ENCODE results near the gene TBL3. TPM values are rescaled to one million over a fixed set of nuclear protein-coding genes. Genes with fewer than 3 reads are reported as not detected.

TBL3 gene
- total RNA-seq, 4 donors from 2014 or later: 32.7 to 48.2 (median 36.7) TPM

GRCh38 chr16:1990351-1991134 lies 18.7 kb downstream of the TBL3 start:
- WGBS, 2 donors: 3 to 10% methylated on average over 2 to 11 of the region's 50 CpGs
- Histone ChIP-seq H3K4me3 (peak overlapping the region; percentile 6 to 58 (median 32)), H3K9me3 (peaks cover 0 to 6% (median 0%) of the 10 kb centered on the region in 3 donors)

GRCh38 chr16:1991135-1991551 lies 19.3 kb downstream of the TBL3 start:
- 4 to 5% methylated on average over 8 to 12 of the region's 18 CpGs for WGBS, 2 donors
- DNase-seq: no peak
- Histone ChIP-seq H3K27me3 (peaks cover 12 to 48% (median 21%) of the 10 kb centered on the region in 4 donors), H3K27ac (peak overlapping the region in 3 of 4 donors; percentile 32 to 65 (median 55)), H3K4me3 (peak overlapping the region; percentile 14 to 58 (median 34)), H3K9me3 (peaks cover 0 to 6% (median 0%) of the 10 kb centered on the region in 3 donors), H3K36me3 (peaks cover 0 to 13% (median 0%) of the 10 kb centered on the region in 3 donors), H3K4me1 (peaks cover 26 to 61% (median 33%) of the 10 kb centered on the region in 3 donors)
- intact Hi-C loops (cut with DNase I): no loop called here
- peak in 1 of 4 donors; percentile 45 for TF ChIP-seq POLR2A (IDR thresholded peaks at IDR 0.05)
- TF ChIP-seq CTCF (IDR thresholded peaks at IDR 0.05): no peak

More at GRCh38 chr16:1990351-1991134, 18.7 kb downstream of the TBL3 start:
- Histone ChIP-seq H3K27ac (peak overlapping the region in 3 of 4 donors; percentile 6 to 65 (median 23)), H3K4me1 (peaks cover 29 to 66% (median 36%) of the 10 kb centered on the region in 3 donors), H3K27me3 (peaks cover 12 to 48% (median 21%) of the 10 kb centered on the region in 4 donors), H3K36me3 (peaks cover 0 to 18% (median 3%) of the 10 kb centered on the region in 3 donors)
- no peak for TF ChIP-seq CTCF (IDR thresholded peaks at IDR 0.05)
- peak in 1 of 4 donors; percentile 53 for TF ChIP-seq POLR2A (IDR thresholded peaks at IDR 0.05)
- no peak for DNase-seq
- intact Hi-C loops (cut with DNase I): no loop called here

GRCh38 chr16:1991588-1991947 lies 19.7 kb downstream of the TBL3 start:
- peak overlapping the region; percentile 14 to 58 (median 34) for H3K4me3 ChIP-seq
- H3K36me3 ChIP-seq: peaks cover 0 to 13% (median 0%) of the 10 kb centered on the region in 3 donors
- intact Hi-C loops (cut with DNase I): no loop called here
- WGBS, 2 donors: 0 to 10% methylated on average over 6 to 9 of the region's 22 CpGs
- DNase-seq: no peak
- peaks cover 12 to 48% (median 21%) of the 10 kb centered on the region in 4 donors for H3K27me3 ChIP-seq
- H3K4me1 ChIP-seq: peaks cover 26 to 63% (median 33%) of the 10 kb centered on the region in 3 donors
- peaks cover 0 to 6% (median 0%) of the 10 kb centered on the region in 3 donors for H3K9me3 ChIP-seq
- peak overlapping the region; percentile 32 to 65 (median 56) for H3K27ac ChIP-seq
- TF ChIP-seq CTCF (IDR thresholded peaks at IDR 0.05): no peak
- TF ChIP-seq POLR2A (IDR thresholded peaks at IDR 0.05): no peak

- Histone ChIP-seq H3K4me1 (peaks cover 29 to 69% (median 33%) of the 10 kb centered on the region in 3 donors), H3K9me3 (peaks cover 0 to 6% (median 0%) of the 10 kb centered on the region in 3 donors), H3K36me3 (peaks cover 0 to 13% (median 0%) of the 10 kb centered on the region in 3 donors), H3K4me3 (peak overlapping the region; percentile 14 to 58 (median 34)), H3K27ac (peak overlapping the region; percentile 32 to 65 (median 56)), H3K27me3 (peaks cover 12 to 47% (median 21%) of the 10 kb centered on the region in 4 donors)
- TF ChIP-seq POLR2A (IDR thresholded peaks at IDR 0.05) (peak in 1 of 4 donors; percentile 66), CTCF (IDR thresholded peaks at IDR 0.05) (no peak)
- intact Hi-C loops (cut with DNase I): no loop called here
- WGBS, 2 donors: no CpG with 5 or more reads among the region's 96 CpGs
- peak; percentile 82 for DNase-seq
Observed at GRCh38 chr16:1991948-1992703, 20.3 kb downstream of the TBL3 start.
